H1 (cell line): ENCODE data around the gene CNOT3. TPM values are rescaled to one million over a fixed set of nuclear protein-coding genes. Genes with fewer than 3 reads are reported as not detected.

ENCODE experiments used
- CTCF ChIA-PET: fragments of 300-600 bp; sonication (Branson Sonifier 250); formaldehyde crosslinking; loops from one replicate; lab custom pipeline; 2021; ENCODE audit not compliant: partially characterized antibody; lab: Charles Lee
- POLR2A ChIA-PET: fragments of 300-600 bp; sonication (Branson Sonifier 250); formaldehyde crosslinking; loops from one replicate; lab custom pipeline; 2021; ENCODE audit warnings: inconsistent platforms; ENCODE audit not compliant: partially characterized antibody; lab: Charles Lee
- DNase-seq, 2 experiments: peaks; one replicate each; pipeline versions ENCODE4 v3.0.0 to v3.0.0-alpha.2; 2010 to 2022; ENCODE audit warnings: low spot score in 2 of 2, low read depth in 1 of 2, mixed read lengths in 1 of 2
- FAIRE-seq: peaks from 2 replicates; lab custom pipeline; 2011; peaks lifted over from hg19 to GRCh38; lab: Jason Lieb, UNC
- H2AFZ ChIP-seq: 2 replicates; pipeline ENCODE4 v1.8.1; 2012; ENCODE audit warnings: low read length, inconsistent platforms
- H2AK5ac ChIP-seq: 2 replicates; pipeline ENCODE4 v1.6.1; 2013; ENCODE audit warnings: low read depth, low read length
- H2BK120ac ChIP-seq: replicated peaks from 2 replicates; pipeline ENCODE3; 2013; ENCODE audit warnings: low read depth, low read length, inconsistent platforms
- H2BK12ac ChIP-seq: 2 replicates; pipeline ENCODE4 v1.6.1; 2013; ENCODE audit warnings: low read depth, low read length
- H2BK15ac ChIP-seq: 2 replicates; pipeline ENCODE4 v1.6.1; 2013; ENCODE audit warnings: low read length
- H2BK20ac ChIP-seq: 2 replicates; pipeline ENCODE4 v1.6.1; 2013; ENCODE audit warnings: low read length
- H2BK5ac ChIP-seq: 2 replicates; pipeline ENCODE4 v1.6.1; 2013; ENCODE audit warnings: low read depth, low read length
- H3K14ac ChIP-seq: 2 replicates; pipeline ENCODE4 v1.6.1; 2013; ENCODE audit warnings: inconsistent platforms; ENCODE audit not compliant: insufficient read length
- H3K18ac ChIP-seq: 2 replicates; pipeline ENCODE4 v1.6.1; 2013; ENCODE audit warnings: low read length; ENCODE audit errors: extremely low read depth
- H3K23ac ChIP-seq: 2 replicates; pipeline ENCODE4 v1.6.1; 2013; ENCODE audit warnings: inconsistent platforms; ENCODE audit not compliant: insufficient read length
- H3K23me2 ChIP-seq: 2 replicates; pipeline ENCODE4 v1.6.1; 2013; ENCODE audit warnings: low read depth, low read length
- H3K27ac ChIP-seq: 2 replicates; pipeline ENCODE4 v1.6.1; 2011; ENCODE audit warnings: low read depth, low read length, inconsistent platforms
- H3K27me3 ChIP-seq, 4 experiments: replicated peaks in 1 of 4; 1 replicate in 1 of 4; 2 replicates in 3 of 4; pipeline versions ENCODE4 v1.6.1 to v1.8.1; 2011 to 2013; ENCODE audit warnings: low read length in 3 of 4, mild to moderate bottlenecking in 3 of 4, inconsistent platforms in 2 of 4, mixed read lengths in 2 of 4, moderate library complexity in 1 of 4; ENCODE audit not compliant: control insufficient read depth in 3 of 4, insufficient read depth in 3 of 4; ENCODE audit errors: extremely low read depth in 1 of 4
- H3K36me3 ChIP-seq, 4 experiments: 2 replicates each; pipeline versions ENCODE4 v1.6.1 to v1.8.1; 2011 to 2013; ENCODE audit warnings: mild to moderate bottlenecking in 4 of 4, low read length in 3 of 4, moderate library complexity in 2 of 4, control low read depth in 1 of 4, inconsistent platforms in 1 of 4; ENCODE audit not compliant: insufficient read depth in 4 of 4, control insufficient read depth in 2 of 4
- H3K4ac ChIP-seq: replicated peaks from 2 replicates; pipeline ENCODE3; 2013; ENCODE audit warnings: low read length, low read depth, mixed read lengths, inconsistent platforms; ENCODE audit not compliant: insufficient read length
- H3K4me1 ChIP-seq, 4 experiments: replicated peaks in 1 of 4; 1 replicate in 1 of 4; 2 replicates in 3 of 4; pipeline versions ENCODE4 v1.6.1 to v1.8.1; 2011 to 2013; ENCODE audit warnings: low read length in 3 of 4, inconsistent platforms in 2 of 4, mixed read lengths in 1 of 4; ENCODE audit not compliant: insufficient read depth in 4 of 4, control insufficient read depth in 3 of 4
- H3K4me2 ChIP-seq, 2 experiments: 2 replicates each; pipeline versions ENCODE4 v1.6.1 to v1.8.1; 2011 to 2013; ENCODE audit warnings: low read depth in 2 of 2, low read length in 2 of 2, control low read depth in 1 of 2, inconsistent platforms in 1 of 2, mild to moderate bottlenecking in 1 of 2; ENCODE audit not compliant: insufficient read depth in 1 of 2
- H3K4me3 ChIP-seq, 4 experiments: fragments of 200-600, 300-600 bp in 1 of 4; sonication (generic), shearing (Covaris generic), sonication (Bioruptor Twin) in 1 of 4; 2 replicates each; pipeline versions ENCODE4 v1.5.1 to v1.8.1; 2011 to 2016; ENCODE audit warnings: low read length in 4 of 4, low read depth in 3 of 4, control low read depth in 2 of 4, inconsistent platforms in 2 of 4, mild to moderate bottlenecking in 2 of 4, mixed read lengths in 1 of 4, moderate library complexity in 1 of 4; ENCODE audit not compliant: insufficient read depth in 2 of 4; ENCODE audit errors: extremely low read depth in 1 of 4
- H3K56ac ChIP-seq: replicated peaks from 2 replicates; pipeline ENCODE3; 2013; ENCODE audit warnings: low read depth, mild to moderate bottlenecking, mixed read lengths, low read length, inconsistent platforms; ENCODE audit not compliant: insufficient read length
- H3K79me1 ChIP-seq: 2 replicates; pipeline ENCODE4 v1.6.1; 2013; ENCODE audit warnings: low read depth, low read length, control low read depth
- H3K79me2 ChIP-seq, 2 experiments: 2 replicates each; pipeline versions ENCODE4 v1.6.1 to v1.8.1; 2012 to 2013; ENCODE audit warnings: low read length in 2 of 2, mild to moderate bottlenecking in 2 of 2, inconsistent platforms in 1 of 2; ENCODE audit not compliant: insufficient read depth in 2 of 2, control insufficient read depth in 1 of 2
- H3K9ac ChIP-seq, 4 experiments: replicated peaks in 1 of 4; 1 replicate in 1 of 4; 2 replicates in 3 of 4; pipeline versions ENCODE4 v1.6.1 to v1.8.1; 2011 to 2013; ENCODE audit warnings: low read depth in 3 of 4, low read length in 3 of 4, control low read depth in 2 of 4, mild to moderate bottlenecking in 2 of 4, moderate library complexity in 2 of 4, inconsistent platforms in 1 of 4; ENCODE audit errors: extremely low read depth in 1 of 4
- H3K9me3 ChIP-seq, 2 experiments: 2 replicates each; pipeline versions ENCODE4 v1.6.1 to v1.8.1; 2012 to 2013; ENCODE audit warnings: mild to moderate bottlenecking in 2 of 2, moderate library complexity in 2 of 2, control low read depth in 1 of 2, inconsistent platforms in 1 of 2, low read depth in 1 of 2, low read length in 1 of 2, mixed read lengths in 1 of 2; ENCODE audit not compliant: insufficient read depth in 2 of 2
- H4K20me1 ChIP-seq, 2 experiments: replicated peaks in 1 of 2; 2 replicates each; pipeline versions ENCODE3 to v1.8.1; 2011 to 2013; ENCODE audit warnings: inconsistent platforms in 2 of 2, low read length in 2 of 2, mild to moderate bottlenecking in 1 of 2; ENCODE audit not compliant: insufficient read depth in 2 of 2, control insufficient read depth in 1 of 2
- H4K5ac ChIP-seq: 2 replicates; pipeline ENCODE4 v1.6.1; 2013; ENCODE audit warnings: low read length, low read depth, mixed read lengths, inconsistent platforms; ENCODE audit not compliant: insufficient read length
- H4K8ac ChIP-seq: 2 replicates; pipeline ENCODE4 v1.8.0; 2013; ENCODE audit warnings: mild to moderate bottlenecking, moderate library complexity, low read length, inconsistent platforms; ENCODE audit not compliant: insufficient read depth; ENCODE audit errors: extremely low read depth
- H4K91ac ChIP-seq: replicated peaks from 2 replicates; pipeline ENCODE3; 2013; ENCODE audit warnings: low read length, mixed read lengths, inconsistent platforms; ENCODE audit not compliant: insufficient read length
- YY1 ChIP-seq: IDR thresholded peaks from 2 replicates; pipeline ENCODE4 v1.6.1; 2011; ENCODE audit warnings: low read depth, mild to moderate bottlenecking, low read length
- WGBS, 2 experiments: shearing (Covaris generic) in 1 of 2; methylation state at CpG; one replicate each; pipeline versions ENCODE4 v1.1.6 to v1.1.7; 2013 to 2015; ENCODE audit warnings: low lambda C conversion rate in 2 of 2, mixed read lengths in 2 of 2, inconsistent platforms in 1 of 2, low coverage in 1 of 2, missing lambda C conversion rate in 1 of 2; ENCODE audit not compliant: insufficient replicate concordance in 2 of 2, insufficient coverage in 1 of 2, insufficient read length in 1 of 2; ENCODE audit errors: extremely low coverage in 1 of 2, missing lambda C conversion rate in 1 of 2; 5-methylcytosine and 5-hydroxymethylcytosine counted together
- polyA plus RNA-seq, 7 experiments: library from polyadenylated mRNA; depleted of rRNA in 3 of 7; stranded (reverse) in 5 of 7; unstranded in 2 of 7; fragments of >200 nt in 5 of 7; fragments of 200-250 nt in 2 of 7; gene quantifications; 1 replicate in 5 of 7; 2 replicates in 1 of 7; 4 replicates in 1 of 7; pipeline versions ENCODE4 v1.2.1 to v1.2.3, GENCODE V29; 2011 to 2013; ENCODE audit warnings: missing spikeins in 2 of 7, mixed read lengths in 2 of 7
- total RNA-seq: library from RNA; stranded (reverse); fragmentation: NEBNext Ultra II Directional; extraction: Animal tissue kit (Norgen Biotek cat#: 25700); gene quantifications from 2 replicates; pipeline ENCODE4 v1.2.1, GENCODE V29; 2021

The CNOT3 gene
- total and polyA plus RNA-seq, 2 of the 8 experiments (the other 6 are each of a cell fraction or from before 2014, with no cell fraction given) = 21.2 to 86.4 TPM

- POLR2A ChIA-PET = interaction anchor here (2.1 to 28.7 kb wide), 4 partner anchors 12 to 28 kb away, joined by 7 to 909 read pairs (median 33); partner anchors contain the start of genes RPS9 and TMC4
- Histone ChIP-seq H3K4me2 (no peak overlapping the region), H3K4me3 (no peak overlapping the region), H3K4ac (no peak overlapping the region), H3K79me1 (peaks cover 8% of the 10 kb centered on the region; the same call in 1 of the 2 replicates), H4K91ac (no peak overlapping the region), H4K8ac (no peak overlapping the region), H4K5ac (no peak overlapping the region), H3K18ac (no peak overlapping the region), H3K36me3 (peaks cover 0 to 14% (median 7%) of the 10 kb centered on the region in 4 experiments; a peak in 5 of 8 replicates), H2BK20ac (no peak overlapping the region), H3K9ac (0 out of 7 replicates have a peak overlapping the region, but pooled peaks of 1 of the 4 experiments have one; percentile 17), H2AFZ (no peak overlapping the region), H2BK120ac (no peak overlapping the region), H2BK12ac (no peak overlapping the region), H4K20me1 (peaks cover 0 to 12% of the 10 kb centered on the region in 2 experiments), H2BK15ac (no peak overlapping the region), H3K9me3 (no peaks in the 10 kb centered on the region), H3K56ac (no peak overlapping the region), H3K27ac (no peak overlapping the region), H3K14ac (no peak overlapping the region)
- 94% methylated on average over 8 of the region's 8 CpGs; no CpG with 5 or more reads in 1 of the 2 experiments for WGBS, 2 experiments
- no peak for TF ChIP-seq YY1
- TF ChIP-seq, all 59 proteins: peak for 0
- Histone ChIP-seq H3K4me1 (peaks cover 0 to 5% (median 2%) of the 10 kb centered on the region in 4 experiments; a peak in 4 of 7 replicates), H3K23me2 (peaks cover 6% of the 10 kb centered on the region), H3K23ac (no peak overlapping the region), H2AK5ac (no peak overlapping the region), H3K27me3 (no peaks in the 10 kb centered on the region), H2BK5ac (no peak overlapping the region), H3K79me2 (peaks cover 3 to 24% of the 10 kb centered on the region in 2 experiments; a peak in 3 of 4 replicates)
- no peak for FAIRE-seq
- no peak for DNase-seq
- CTCF ChIA-PET = interaction anchor here (0.8 to 1.5 kb wide), 4 partner anchors 9 to 31 kb away, joined by 3 to 7 read pairs (median 4); partner anchors contain the start of gene TMC4
Measured at GRCh38 chr19:54186351-54186750, 48.8 kb downstream of the CNOT3 start.
